Astrocyte (in vitro differentiated cells and primary cell): ENCODE results near the gene HSPA2.

ENCODE experiments used
- EZH2 ChIP-seq: IDR thresholded peaks from 2 replicates; pipeline ENCODE4 v1.6.1; 2012; ENCODE audit warnings: mild to moderate bottlenecking, low read length, inconsistent platforms; ENCODE audit not compliant: insufficient read depth
- TF ChIP-seq, protein P1 (sequence below): IDR thresholded peaks from 2 replicates; pipeline ENCODE4 v1.5.1; 2011; ENCODE audit warnings: low read depth, mild to moderate bottlenecking, inconsistent platforms, low read length, moderate library complexity; ENCODE audit not compliant: insufficient read depth

DNA sequence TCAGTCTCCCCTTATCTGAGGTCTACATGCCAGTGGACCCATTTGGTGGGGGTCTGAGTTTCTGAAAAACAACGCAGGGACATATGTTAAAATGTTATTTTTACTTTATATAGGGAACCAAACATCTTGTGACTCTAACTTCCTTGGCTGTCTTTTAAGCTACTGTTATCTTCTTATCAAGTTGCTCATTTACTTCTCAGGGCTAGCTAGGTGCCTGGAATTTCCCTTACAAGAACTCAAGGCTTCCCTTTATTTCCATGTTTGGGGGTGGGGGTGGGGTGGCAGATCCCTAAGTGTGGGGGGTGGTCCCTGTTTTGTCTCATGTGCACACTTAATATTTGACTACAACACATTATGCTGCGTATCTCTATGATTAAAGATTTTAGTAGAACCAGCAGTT is 40.8 kb downstream of the HSPA2 start:
- TF ChIP-seq, protein P1, sequence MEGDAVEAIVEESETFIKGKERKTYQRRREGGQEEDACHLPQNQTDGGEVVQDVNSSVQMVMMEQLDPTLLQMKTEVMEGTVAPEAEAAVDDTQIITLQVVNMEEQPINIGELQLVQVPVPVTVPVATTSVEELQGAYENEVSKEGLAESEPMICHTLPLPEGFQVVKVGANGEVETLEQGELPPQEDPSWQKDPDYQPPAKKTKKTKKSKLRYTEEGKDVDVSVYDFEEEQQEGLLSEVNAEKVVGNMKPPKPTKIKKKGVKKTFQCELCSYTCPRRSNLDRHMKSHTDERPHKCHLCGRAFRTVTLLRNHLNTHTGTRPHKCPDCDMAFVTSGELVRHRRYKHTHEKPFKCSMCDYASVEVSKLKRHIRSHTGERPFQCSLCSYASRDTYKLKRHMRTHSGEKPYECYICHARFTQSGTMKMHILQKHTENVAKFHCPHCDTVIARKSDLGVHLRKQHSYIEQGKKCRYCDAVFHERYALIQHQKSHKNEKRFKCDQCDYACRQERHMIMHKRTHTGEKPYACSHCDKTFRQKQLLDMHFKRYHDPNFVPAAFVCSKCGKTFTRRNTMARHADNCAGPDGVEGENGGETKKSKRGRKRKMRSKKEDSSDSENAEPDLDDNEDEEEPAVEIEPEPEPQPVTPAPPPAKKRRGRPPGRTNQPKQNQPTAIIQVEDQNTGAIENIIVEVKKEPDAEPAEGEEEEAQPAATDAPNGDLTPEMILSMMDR, result no peak
- TF ChIP-seq EZH2, result no peak
